HG03342 (cell line): ENCODE data around the gene LYZL4.
A peak's percentile ranks its signal among the peaks of the same experiment; 100 is the strongest.

Experiments used
- ATAC-seq: cut with Tn5 transposase; IDR thresholded peaks from one replicate; pipeline ENCODE4 v1.9.1; 2021; ENCODE audit warnings: mild to moderate bottlenecking, moderate library complexity; ENCODE audit not compliant: unreplicated experiment

The LYZL4 gene

GRCh38 chr3:42375121-42375800 lies 35.1 kb downstream of the LYZL4 start:
- ATAC-seq = no peak

- no peak for ATAC-seq
Observed at GRCh38 chr3:42371776-42372175, 38.6 kb downstream of the LYZL4 start.

- no peak for ATAC-seq
Observed at GRCh38 chr3:42369832-42370231, 40.6 kb downstream of the LYZL4 start.

GRCh38 chr3:42369304-42369703 lies 41.1 kb downstream of the LYZL4 start:
- ATAC-seq = peak; percentile 56

GRCh38 chr3:42368861-42369260 lies 41.5 kb downstream of the LYZL4 start:
- ATAC-seq = no peak

- ATAC-seq = no peak
Observed at GRCh38 chr3:42367903-42368302, 42.5 kb downstream of the LYZL4 start.

- no peak for ATAC-seq
Observed at GRCh38 chr3:42366550-42366949, 43.9 kb downstream of the LYZL4 start.

- ATAC-seq = no peak
Observed at GRCh38 chr3:42357335-42357734, 53.1 kb downstream of the LYZL4 start.

GRCh38 chr3:42355612-42356011 lies 54.8 kb downstream of the LYZL4 start:
- no peak for ATAC-seq

- ATAC-seq = no peak
Observed at GRCh38 chr3:42353631-42354030, 56.8 kb downstream of the LYZL4 start.

- ATAC-seq = no peak
Observed at GRCh38 chr3:42351207-42351606, 59.2 kb downstream of the LYZL4 start.

GRCh38 chr3:42349765-42350594 lies 60.4 kb downstream of the LYZL4 start:
- ATAC-seq = no peak

GRCh38 chr3:42347928-42348327 lies 62.5 kb downstream of the LYZL4 start:
- ATAC-seq = no peak
